Right lobe of liver (tissue), 6 donors: ENCODE results near the gene MPEG1. TPM values are rescaled to one million over a fixed set of nuclear protein-coding genes. Genes with fewer than 3 reads are reported as not detected.

ENCODE experiments used
- ATAC-seq, 4 donors: fragments of 200-7000 bp; cut with Tn5 transposase; one replicate each; pipeline ENCODE4 v1.9.1; 2020; ENCODE audit warnings: mild to moderate bottlenecking in 4 of 4, moderate library complexity in 4 of 4
- DNase-seq, 3 donors: peaks; one replicate each; pipeline ENCODE4 v3.0.0-alpha.2; 2020
- H3K27ac ChIP-seq, 3 donors: fragments of 200-600 bp; one replicate each; pipeline ENCODE4 v1.8.0; 2022
- H3K27me3 ChIP-seq, 2 donors: fragments of 200-600 bp; one replicate each; pipeline ENCODE4 v1.8.0; 2022
- H3K36me3 ChIP-seq, 4 donors: fragments of 200-600 bp; sonication (generic) in 1 of 4; one replicate each; pipeline versions ENCODE4 v1.5.1 to v1.8.0; 2017 to 2022; ENCODE audit warnings: control low read depth in 1 of 4
- H3K4me1 ChIP-seq, 4 donors: fragments of 200-600 bp; sonication (generic) in 1 of 4; one replicate each; pipeline versions ENCODE4 v1.5.1 to v1.8.0; 2017 to 2022; ENCODE audit warnings: control low read depth in 1 of 4
- H3K4me3 ChIP-seq, 3 donors: fragments of 200-600 bp; one replicate each; pipeline ENCODE4 v1.8.0; 2022
- H3K9me3 ChIP-seq, 4 donors: fragments of 200-600 bp; sonication (generic) in 1 of 4; one replicate each; pipeline versions ENCODE4 v1.5.1 to v1.8.0; 2017 to 2022; ENCODE audit warnings: control low read depth in 1 of 4
- CTCF ChIP-seq, 4 donors: fragments of 200-600 bp in 3 of 4; fragments of 450-650 bp in 1 of 4; IDR thresholded peaks; one replicate each; pipeline versions ENCODE4 v1.5.1 to v1.8.0; 2016 to 2022; ENCODE audit warnings: antibody characterized with exemption in 4 of 4, mild to moderate bottlenecking in 2 of 4
- POLR2A ChIP-seq: fragments of 450-650 bp; IDR thresholded peaks from one replicate; pipeline ENCODE4 v1.6.1; 2017; ENCODE audit warnings: antibody characterized with exemption, mild to moderate bottlenecking
- WGBS: methylation state at CpG from one replicate; pipeline ENCODE4 v1.1.6; 2018; ENCODE audit warnings: low coverage, low lambda C conversion rate; ENCODE audit not compliant: insufficient coverage; ENCODE audit errors: missing lambda C conversion rate; 5-methylcytosine and 5-hydroxymethylcytosine counted together
- intact Hi-C, 2 donors: fragments of 100-400 bp; cut with DNase I; formaldehyde crosslinking; loops; one replicate each; pipeline versions ENCODE4 v1.11.2 to v1.14.1; 2022
- total RNA-seq, 6 experiments: library from RNA; depleted of rRNA in 2 of 6; stranded (reverse); fragments of >200 nt in 2 of 6; fragmentation: NEBNext Ultra II Directional in 3 of 6; extraction: Animal tissue kit (Norgen Biotek cat#: 25700) in 3 of 6; gene quantifications; one replicate each; pipeline versions ENCODE4 v1.1.0 to v1.2.4, GENCODE V29; 2016 to 2023
- donor health status: DM: no; HTN: yes; CAD: no.
- donor health status: DM: no; HTN: no; CAD: no.
- donor health status: DM: no; HTN: no; CAD: no.
- donor health status: DM: no; HTN: yes; CAD: no.
- donor health status: DM: no; HTN: yes; CAD: no.

Gene MPEG1
- total RNA-seq, 6 experiments from 2014 or later = 5.6 to 22.6 (median 7.4) TPM

GRCh38 chr11:59185386-59185945 lies 27.3 kb downstream of the MPEG1 start:
- intact Hi-C loops = no loop called here
- ATAC-seq (no peak), DNase-seq (no peak)
- TF ChIP-seq POLR2A (no peak), CTCF (IDR thresholded peaks at IDR 0.05) (no peak)
- H3K4me3 ChIP-seq = no peak overlapping the region
- 76% methylated on average over 5 of the region's 5 CpGs for WGBS
- H3K4me1 ChIP-seq = peaks cover 0 to 48% (median 19%) of the 10 kb centered on the region in 4 donors
- peaks cover 0 to 14% (median 6%) of the 10 kb centered on the region in 4 donors for H3K36me3 ChIP-seq
- no peaks in the 10 kb centered on the region for H3K9me3 ChIP-seq
- H3K27ac ChIP-seq = peak overlapping the region in 2 of 3 donors; percentile 44
- H3K27me3 ChIP-seq = no peaks in the 10 kb centered on the region

GRCh38 chr11:59184691-59185339 lies 27.9 kb downstream of the MPEG1 start:
- no peak overlapping the region for H3K4me3 ChIP-seq
- ATAC-seq = no peak
- intact Hi-C loops = no loop called here

GRCh38 chr11:59183771-59184170 lies 29.0 kb downstream of the MPEG1 start:
- Histone ChIP-seq H3K4me3 (no peak overlapping the region), H3K27ac (peak overlapping the region in 1 of 3 donors; percentile 15), H3K4me1 (peaks cover 0 to 43% (median 13%) of the 10 kb centered on the region in 4 donors), H3K27me3 (no peaks in the 10 kb centered on the region), H3K9me3 (no peaks in the 10 kb centered on the region), H3K36me3 (peaks cover 0 to 7% (median 2%) of the 10 kb centered on the region in 4 donors)
- no peak for DNase-seq
- peak in 2 of 4 donors; percentile 36 to 52 for ATAC-seq
- TF ChIP-seq CTCF (IDR thresholded peaks at IDR 0.05) (no peak), POLR2A (no peak)
- 17% methylated on average over 1 of the region's 1 CpG for whole genome bisulfite sequencing
- intact Hi-C loops = no loop called here

More at GRCh38 chr11:59184691-59185339, 27.9 kb downstream of the MPEG1 start:
- Histone ChIP-seq H3K9me3 (no peaks in the 10 kb centered on the region), H3K27me3 (no peaks in the 10 kb centered on the region), H3K27ac (no peak overlapping the region), H3K36me3 (peaks cover 0 to 14% (median 4%) of the 10 kb centered on the region in 4 donors), H3K4me1 (peaks cover 0 to 43% (median 17%) of the 10 kb centered on the region in 4 donors)
- TF ChIP-seq POLR2A (no peak), CTCF (IDR thresholded peaks at IDR 0.05) (no peak)
- WGBS = 75% methylated on average over 8 of the region's 9 CpGs
- no peak for DNase-seq

- no peak overlapping the region for H3K4me3 ChIP-seq
- no peak overlapping the region for H3K27ac ChIP-seq
- peak in 3 of 4 donors; percentile 29 to 50 (median 30) for ATAC-seq
- no peaks in the 10 kb centered on the region for H3K9me3 ChIP-seq
- no peak for DNase-seq
- no peaks in the 10 kb centered on the region for H3K27me3 ChIP-seq
- peak; percentile 11 to 46 (median 28) for TF ChIP-seq CTCF (IDR thresholded peaks at IDR 0.05)
- TF ChIP-seq POLR2A = no peak
- 100% methylated on average over 1 of the region's 4 CpGs for WGBS
- peaks cover 0 to 4% (median 2%) of the 10 kb centered on the region in 4 donors for H3K36me3 ChIP-seq
- intact Hi-C loops = no loop called here
- H3K4me1 ChIP-seq = peaks cover 0 to 40% (median 13%) of the 10 kb centered on the region in 4 donors
These were observed 30.1 kb downstream of the MPEG1 start for GRCh38 chr11:59182457-59183151.
